Activated gamma-delta T cell treated with anti-CD3 and anti-CD28 coated beads, Interleukin-2, amount 50 U/mL, for 16 hours (primary cell): ENCODE results near the gene PRSS21.
A peak's percentile ranks its signal among the peaks of the same experiment; 100 is the strongest.

Experiments
- DNase-seq: peaks from one replicate; pipeline ENCODE4 v3.0.0-alpha.2; 2020; ENCODE audit warnings: low read depth

The PRSS21 gene

DNA sequence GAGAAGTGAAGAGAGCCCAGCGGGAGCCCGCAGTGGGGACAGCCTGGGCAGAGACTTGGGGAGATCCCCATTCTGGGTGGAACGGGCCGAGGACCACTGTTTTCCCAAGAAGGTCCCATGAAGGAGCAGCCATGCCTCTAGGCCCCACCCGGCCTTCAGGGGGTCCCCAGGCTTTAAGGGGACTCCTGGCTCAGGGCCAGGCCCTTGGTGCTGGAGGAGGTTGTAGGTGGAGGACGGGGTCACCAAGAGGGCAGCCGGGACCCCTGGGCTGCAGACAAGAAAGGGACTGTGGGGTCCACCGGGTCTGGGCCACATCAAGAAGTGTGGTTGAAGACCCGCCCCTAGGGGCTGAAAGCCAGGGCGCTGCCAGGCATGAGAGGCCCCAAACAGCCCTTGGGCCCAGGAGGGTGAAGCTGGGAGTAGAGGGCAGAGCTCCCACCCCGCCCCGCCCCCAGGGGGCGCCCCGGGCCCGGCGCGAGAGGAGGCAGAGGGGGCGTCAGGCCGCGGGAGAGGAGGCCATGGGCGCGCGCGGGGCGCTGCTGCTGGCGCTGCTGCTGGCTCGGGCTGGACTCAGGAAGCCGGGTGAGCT is at the start of gene PRSS21:
Gene PRSS21, plus strand, starts transcription at position 487 of the 589 bp plus-strand sequence. Its CDS starts 32 bp downstream, at position 519.
- DNase-seq = peak; percentile 16

DNA sequence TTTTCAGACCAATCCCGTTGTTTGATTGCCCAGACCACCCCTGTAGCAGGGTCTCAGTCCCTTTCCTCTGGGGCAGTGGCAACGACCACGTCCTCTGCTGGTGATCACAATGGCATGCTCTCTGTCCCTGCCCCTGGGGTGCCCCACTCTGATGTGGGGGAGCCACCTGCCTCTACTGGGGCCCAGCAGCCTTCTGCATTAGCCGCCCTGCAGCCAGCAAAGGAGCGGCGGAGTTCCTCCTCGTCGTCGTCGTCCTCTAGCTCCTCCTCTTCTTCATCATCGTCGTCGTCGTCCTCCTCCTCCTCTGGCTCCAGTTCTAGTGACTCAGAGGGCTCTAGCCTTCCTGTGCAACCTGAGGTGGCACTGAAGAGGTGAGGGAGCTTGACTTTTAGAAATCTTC is 49.1 kb upstream of the PRSS21 start:
- no peak for DNase-seq

- no peak for DNase-seq
Measured at GRCh38 chr16:2768403-2769089, 48.5 kb upstream of the PRSS21 start.

- DNase-seq = no peak
Measured at GRCh38 chr16:2769100-2769529, 47.9 kb upstream of the PRSS21 start.

- no peak for DNase-seq
Measured at GRCh38 chr16:2769675-2770056, 47.4 kb upstream of the PRSS21 start.

GRCh38 chr16:2770057-2770951 is 46.7 kb upstream of the PRSS21 start:
- no peak for DNase-seq

- DNase-seq = no peak
Measured at GRCh38 chr16:2771496-2772402, 45.3 kb upstream of the PRSS21 start.

GRCh38 chr16:2773188-2773968 is 43.7 kb upstream of the PRSS21 start:
- DNase-seq = no peak

- no peak for DNase-seq
Measured at GRCh38 chr16:2774161-2774891, 42.7 kb upstream of the PRSS21 start.

GRCh38 chr16:2775131-2775716 is 41.8 kb upstream of the PRSS21 start:
- no peak for DNase-seq

DNA sequence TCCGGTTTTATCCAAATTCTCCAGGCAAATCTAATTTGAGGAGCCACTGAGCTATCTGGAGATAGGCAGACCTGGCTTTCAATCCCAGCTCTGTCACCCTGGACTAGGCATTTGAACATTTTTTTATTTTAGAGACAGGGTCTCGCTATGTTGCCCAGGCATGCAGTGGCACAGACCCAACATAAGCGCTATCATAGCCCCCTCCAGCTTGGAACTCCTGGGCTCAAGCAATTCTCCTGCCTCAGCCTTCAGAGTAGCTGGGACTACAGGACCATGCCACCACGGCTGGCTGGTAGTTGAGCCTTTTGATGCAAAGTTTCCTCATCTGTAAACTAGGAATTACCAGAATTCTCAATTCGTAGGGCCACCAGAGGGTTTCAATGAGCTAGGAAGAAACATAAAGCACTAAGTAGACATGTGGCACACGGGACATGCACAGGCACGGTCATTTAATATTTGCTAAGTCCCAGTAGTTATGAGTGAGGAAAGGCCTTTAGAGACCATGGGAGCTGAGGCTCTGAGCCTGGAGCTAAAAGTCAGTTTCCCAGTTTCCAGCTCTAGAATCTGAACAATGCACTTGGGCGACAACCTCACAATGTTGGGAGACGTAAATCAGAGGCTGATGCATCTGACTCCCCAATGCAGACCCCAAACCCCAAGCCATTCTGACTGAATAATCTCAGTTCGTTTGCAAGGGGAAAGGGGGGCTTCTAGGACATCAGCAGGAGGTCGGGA is 41.1 kb upstream of the PRSS21 start:
- DNase-seq = no peak

DNA sequence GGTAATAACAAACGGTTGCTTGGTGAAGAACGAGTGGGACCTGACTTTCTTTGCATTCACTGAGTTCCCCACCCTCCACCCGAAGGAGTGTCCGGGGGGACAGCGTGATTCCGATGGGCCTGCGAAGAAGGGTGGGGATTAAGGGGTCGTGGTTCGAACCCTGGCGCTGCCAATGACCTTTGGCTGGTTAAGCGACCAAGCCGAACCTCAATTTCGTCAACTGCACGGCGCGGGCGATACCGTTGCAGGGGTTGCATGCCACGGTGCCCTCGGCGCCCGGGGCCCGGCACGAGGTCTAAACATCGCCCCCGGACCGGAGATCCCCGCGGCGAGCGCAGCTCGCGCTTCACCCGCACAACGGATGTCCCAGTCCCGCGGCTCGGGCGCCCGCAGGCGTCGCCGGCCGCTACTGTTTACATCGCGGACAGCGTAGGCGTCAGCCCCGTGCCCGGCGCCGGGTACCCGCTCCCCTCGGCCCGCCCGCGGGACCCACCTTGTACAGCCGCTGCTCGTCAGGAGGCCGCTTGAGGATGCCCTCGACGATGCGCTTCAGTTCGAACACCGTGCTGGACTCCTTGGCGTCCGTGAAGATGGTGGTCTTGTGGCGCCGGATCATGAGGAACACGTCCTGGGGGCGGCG is 40.4 kb upstream of the PRSS21 start:
- DNase-seq = peak; percentile 23

GRCh38 chr16:2777231-2777902 is 39.7 kb upstream of the PRSS21 start, which contains the start of gene ELOB:
Gene ELOB, minus strand, starts transcription at chr16:2777280. Its CDS starts 41 bp downstream, at chr16:2777239.
- DNase-seq = peak; percentile 82

GRCh38 chr16:2777903-2778629 is 39.0 kb upstream of the PRSS21 start:
- peak; percentile 15 for DNase-seq

GRCh38 chr16:2778630-2778958 is 38.4 kb upstream of the PRSS21 start:
- no peak for DNase-seq

GRCh38 chr16:2779151-2779920 is 37.7 kb upstream of the PRSS21 start:
- no peak for DNase-seq
